ENCODE measurements around the gene SGO2.

SGO2 gene

GRCh38 chr2:200588076-200588678 is 62.2 kb downstream of the SGO2 start:
- H3K4me2 ChIP-seq (ENCODE audit: low read depth, low read length) = no peak overlapping the region
- H3K4me1 ChIP-seq (ENCODE audit: low read length) = no peaks in the 10 kb centered on the region
- no peak overlapping the region for H3K27ac ChIP-seq (ENCODE audit: low read length)
- no peaks in the 10 kb centered on the region for H3K79me2 ChIP-seq (ENCODE audit: low read length)
- H4K20me1 ChIP-seq (ENCODE audit: insufficient read depth, low read length) = no peaks in the 10 kb centered on the region
- DNase-seq = no peak
- H2AFZ ChIP-seq (ENCODE audit: low read length) = no peak overlapping the region
- H3K27me3 ChIP-seq (replicated peaks; ENCODE audit: insufficient read depth, low read length) = no peaks in the 10 kb centered on the region
- H3K9ac ChIP-seq (ENCODE audit: low read length) = no peak overlapping the region
- H3K9me3 ChIP-seq (replicated peaks; ENCODE audit: insufficient read depth, low read length) = no peaks in the 10 kb centered on the region
- TF ChIP-seq EZH2phosphoT487 (IDR thresholded peaks at IDR 0.05; ENCODE audit: low read length) (no peak), CTCF (IDR thresholded peaks at IDR 0.05; ENCODE audit: low read length) (no peak), EZH2 (optimal IDR thresholded peaks at IDR 0.05; ENCODE audit: low read depth, low read length) (no peak)
- H3K9me2 ChIP-seq (replicated peaks; ENCODE audit: insufficient read depth, low read length) = no peaks in the 10 kb centered on the region
- no peaks in the 10 kb centered on the region for H3F3A ChIP-seq (ENCODE audit: insufficient read depth, low read length)
- no peaks in the 10 kb centered on the region for H3K36me3 ChIP-seq (replicated peaks; ENCODE audit: insufficient read depth, low read length)
- H3K4me3 ChIP-seq (ENCODE audit: low read length) = no peak overlapping the region

GRCh38 chr2:200590090-200590489 is 64.1 kb downstream of the SGO2 start:
- Histone ChIP-seq H4K20me1 (ENCODE audit: insufficient read depth, low read length) (no peaks in the 10 kb centered on the region), H2AFZ (ENCODE audit: low read length) (no peak overlapping the region), H3K9me2 (replicated peaks; ENCODE audit: insufficient read depth, low read length) (no peaks in the 10 kb centered on the region), H3K9me3 (replicated peaks; ENCODE audit: insufficient read depth, low read length) (no peaks in the 10 kb centered on the region), H3K4me1 (ENCODE audit: low read length) (no peaks in the 10 kb centered on the region), H3K27ac (ENCODE audit: low read length) (no peak overlapping the region), H3K79me2 (ENCODE audit: low read length) (no peaks in the 10 kb centered on the region), H3F3A (ENCODE audit: insufficient read depth, low read length) (no peaks in the 10 kb centered on the region), H3K36me3 (replicated peaks; ENCODE audit: insufficient read depth, low read length) (no peaks in the 10 kb centered on the region), H3K9ac (ENCODE audit: low read length) (no peak overlapping the region), H3K27me3 (replicated peaks; ENCODE audit: insufficient read depth, low read length) (no peaks in the 10 kb centered on the region), H3K4me3 (ENCODE audit: low read length) (no peak overlapping the region), H3K4me2 (ENCODE audit: low read depth, low read length) (no peak overlapping the region)
- DNase-seq = no peak
- TF ChIP-seq CTCF (IDR thresholded peaks at IDR 0.05; ENCODE audit: low read length) = no peak
- TF ChIP-seq EZH2phosphoT487 (IDR thresholded peaks at IDR 0.05; ENCODE audit: low read length) = no peak

GRCh38 chr2:200591308-200591707 is 65.3 kb downstream of the SGO2 start:
- Histone ChIP-seq H3K79me2 (ENCODE audit: low read length) (no peaks in the 10 kb centered on the region), H4K20me1 (ENCODE audit: insufficient read depth, low read length) (no peaks in the 10 kb centered on the region), H2AFZ (ENCODE audit: low read length) (no peak overlapping the region), H3K4me3 (ENCODE audit: low read length) (no peak overlapping the region), H3K9me2 (replicated peaks; ENCODE audit: insufficient read depth, low read length) (no peaks in the 10 kb centered on the region), H3K9ac (ENCODE audit: low read length) (no peak overlapping the region), H3K27ac (ENCODE audit: low read length) (no peak overlapping the region), H3K4me1 (ENCODE audit: low read length) (no peaks in the 10 kb centered on the region), H3F3A (ENCODE audit: insufficient read depth, low read length) (no peaks in the 10 kb centered on the region), H3K36me3 (replicated peaks; ENCODE audit: insufficient read depth, low read length) (no peaks in the 10 kb centered on the region), H3K9me3 (replicated peaks; ENCODE audit: insufficient read depth, low read length) (no peaks in the 10 kb centered on the region), H3K27me3 (replicated peaks; ENCODE audit: insufficient read depth, low read length) (no peaks in the 10 kb centered on the region), H3K4me2 (ENCODE audit: low read depth, low read length) (no peak overlapping the region)
- TF ChIP-seq CTCF (IDR thresholded peaks at IDR 0.05; ENCODE audit: low read length) (no peak), EZH2phosphoT487 (IDR thresholded peaks at IDR 0.05; ENCODE audit: low read length) (no peak), EZH2 (optimal IDR thresholded peaks at IDR 0.05; ENCODE audit: low read depth, low read length) (no peak)
- DNase-seq = no peak

All from MM.1S (cell line).